Measurements from ENCODE around the gene BCL2L1. TPM values are rescaled to one million over a fixed set of nuclear protein-coding genes. Genes with fewer than 3 reads are reported as not detected.

Gene BCL2L1
- total and polyA plus RNA-seq, 10 of the 15 experiments (the other 5 are each of a cell fraction or from before 2014, with no cell fraction given): 0.63 to 67.7 (median 43.6) TPM

- TF ChIP-seq ZNF384 (IDR thresholded peaks at IDR 0.05; ENCODE audit: borderline replicate concordance, low read depth, low read length) (no peak), NFYA (IDR thresholded peaks at IDR 0.05; ENCODE audit: borderline replicate concordance, low read depth, low read length) (no peak), HSF1 (IDR thresholded peaks at IDR 0.05; ENCODE audit: low read depth, low read length) (no peak), BCLAF1 (IDR thresholded peaks at IDR 0.05) (no peak), STAT3 (IDR thresholded peaks at IDR 0.05; ENCODE audit: low read depth, low read length) (no peak), PML (IDR thresholded peaks at IDR 0.05; ENCODE audit: low read length) (no peak), DPF2 (IDR thresholded peaks at IDR 0.05) (no peak), MYC (IDR thresholded peaks at IDR 0.05; ENCODE audit: insufficient read depth, insufficient read length, insufficient replicate concordance, low read length, severe bottlenecking) (no peak), HDAC2 (IDR thresholded peaks at IDR 0.05) (no peak), TCF3 (IDR thresholded peaks at IDR 0.05; ENCODE audit: borderline replicate concordance, insufficient read depth, low read depth, low read length) (no peak), IRF4 (IDR thresholded peaks at IDR 0.05; ENCODE audit: low read depth, low read length) (no peak), MEF2B (IDR thresholded peaks at IDR 0.05; ENCODE audit: partially characterized antibody, poor library complexity, severe bottlenecking) (no peak), RELB (IDR thresholded peaks at IDR 0.05; ENCODE audit: low read depth) (no peak), JUND (IDR thresholded peaks at IDR 0.05; ENCODE audit: low read depth, low read length) (no peak), ASH2L (IDR thresholded peaks at IDR 0.05; ENCODE audit: borderline replicate concordance, low read depth) (no peak), WRNIP1 (IDR thresholded peaks at IDR 0.05; ENCODE audit: borderline replicate concordance, low read depth, low read length) (no peak)
- WGBS (ENCODE audit: insufficient coverage, insufficient replicate concordance, low lambda C conversion rate, missing lambda C conversion rate): 90% methylated on average over 7 of the region's 7 CpGs
- SMC1A ChIA-PET (ENCODE audit: uncharacterized antibody, unreplicated experiment): interaction anchor here (5.1 to 5.9 kb wide), 2 partner anchors 19 to 39 kb away, joined by 43 to 146 read pairs; partner anchors contain the start of gene BCL2L1
- Histone ChIP-seq H3K9ac (ENCODE audit: control insufficient read depth, insufficient read depth, low read length) (no peak overlapping the region), H3K9me3 (replicated peaks; ENCODE audit: control insufficient read depth, insufficient read depth, low read length) (no peaks in the 10 kb centered on the region), H4K20me1 (ENCODE audit: control insufficient read depth, insufficient read depth) (no peaks in the 10 kb centered on the region), H3K79me2 (ENCODE audit: control insufficient read depth, insufficient read depth, low read length) (peaks cover 31% of the 10 kb centered on the region), H2AFZ (ENCODE audit: control insufficient read depth, low read depth, low read length) (no peak overlapping the region), H3K27me3 (replicated peaks in 1 of 2; ENCODE audit: control insufficient read depth in 2 of 2, insufficient read depth in 2 of 2, low read length in 1 of 2) (no peaks in the 10 kb centered on the region), H3K4me1 (ENCODE audit: control insufficient read depth, insufficient read depth, low read length) (peaks cover 31% of the 10 kb centered on the region), H3K4me2 (ENCODE audit: control insufficient read depth, insufficient read depth) (no peak overlapping the region), H3K27ac (ENCODE audit: control insufficient read depth, insufficient read depth) (no peak overlapping the region), H3K4me3 (no peak overlapping the region), H3K36me3 (ENCODE audit: control insufficient read depth in 2 of 2, insufficient read depth in 2 of 2, low read length in 1 of 2) (peaks cover 4 to 18% of the 10 kb centered on the region in 2 experiments; a peak in 3 of 4 replicates)
- in situ Hi-C loops (cut with MboI): no loop called here
- POLR2A ChIA-PET: interaction anchor here (1.6 kb wide), 3 partner anchors 12 to 41 kb away, joined by 6 read pairs; partner anchors contain the start of gene BCL2L1
- FAIRE-seq (no peak), ATAC-seq (no peak), DNase-seq (ENCODE audit: low read depth, low spot score) (no peak)
- RAD21 ChIA-PET (ENCODE audit: unreplicated experiment): interaction anchor here (1.9 kb wide), 1 partner anchor 19 kb away, joined by 5 read pairs; no protein-coding TSS in a partner anchor
- intact Hi-C loops (cut with micrococcal nuclease; ENCODE audit: unreplicated experiment): no loop called here
- CTCF ChIA-PET: interaction anchor here (6.7 to 7.8 kb wide), 2 partner anchors 20 to 39 kb away, joined by 52 to 141 read pairs; partner anchors contain the start of gene BCL2L1
- no TSS peak for BruUV-seq (replicated peaks)
Observed at GRCh38 chr20:31681128-31681727, 41.4 kb downstream of the BCL2L1 start.
